ENCODE data around the gene SRGAP1. TPM values are rescaled to one million over a fixed set of nuclear protein-coding genes. Genes with fewer than 3 reads are reported as not detected.
"Not testable (repeated sequence)": the region's sequence is repeated elsewhere in the genome, so short reads cannot be mapped to it uniquely, and the experiment has no call there.

The SRGAP1 gene
- total RNA-seq, 1 experiment from 2014 or later: 65.0 TPM

GRCh38 chr12:64192644-64193444 is 348.3 kb downstream of the SRGAP1 start:
- intact Hi-C loops (cut with micrococcal nuclease): no loop called here
- H3K4me1 Mint-ChIP-seq (ENCODE audit: insufficient read depth, unreplicated experiment): peaks cover 8% of the 10 kb centered on the region
- no peak overlapping the region for H3K27ac Mint-ChIP-seq (ENCODE audit: low read depth, unreplicated experiment)
- DNase-seq (ENCODE audit: unreplicated experiment): no peak
- peaks cover 34% of the 10 kb centered on the region for H3K36me3 Mint-ChIP-seq (ENCODE audit: insufficient read depth, unreplicated experiment)
- H3K4me3 Mint-ChIP-seq (ENCODE audit: unreplicated experiment): no peak overlapping the region
- no peak for TF ChIP-seq CTCF (IDR thresholded peaks at IDR 0.05; ENCODE audit: unreplicated experiment)
- BruUV-seq (replicated peaks): no TSS peak
- no peaks in the 10 kb centered on the region for H3K27me3 Mint-ChIP-seq (ENCODE audit: insufficient read depth, unreplicated experiment)
- no peaks in the 10 kb centered on the region for H3K9me3 Mint-ChIP-seq (ENCODE audit: unreplicated experiment)
- POLR2A ChIA-PET: interaction anchor here (0.6 kb wide), 1 partner anchor 357 kb away, joined by 3 read pairs; no protein-coding TSS in a partner anchor
- CTCF ChIA-PET: interaction anchor here (0.5 to 1.0 kb wide), 2 partner anchors 11 to 633 kb away, joined by 3 to 4 read pairs; no protein-coding TSS in a partner anchor

GRCh38 chr12:64193931-64194330 is 349.4 kb downstream of the SRGAP1 start:
- Mint-ChIP-seq H3K4me1 (ENCODE audit: insufficient read depth, unreplicated experiment) (no peaks in the 10 kb centered on the region), H3K36me3 (ENCODE audit: insufficient read depth, unreplicated experiment) (peaks cover 34% of the 10 kb centered on the region), H3K4me3 (ENCODE audit: unreplicated experiment) (no peak overlapping the region), H3K9me3 (ENCODE audit: unreplicated experiment) (no peaks in the 10 kb centered on the region), H3K27me3 (ENCODE audit: insufficient read depth, unreplicated experiment) (no peaks in the 10 kb centered on the region), H3K27ac (ENCODE audit: low read depth, unreplicated experiment) (no peak overlapping the region)
- ChIA-PET CTCF (interaction anchor here (1.2 to 1.7 kb wide), 2 partner anchors 12 to 25 kb away, joined by 3 to 5 read pairs; no protein-coding TSS in a partner anchor), POLR2A (interaction anchor here (0.7 kb wide), 1 partner anchor 27 kb away, joined by 3 read pairs; no protein-coding TSS in a partner anchor)
- no peak for TF ChIP-seq CTCF (IDR thresholded peaks at IDR 0.05; ENCODE audit: unreplicated experiment)
- BruUV-seq (replicated peaks): no TSS peak
- intact Hi-C loops (cut with micrococcal nuclease): no loop called here
- no peak for DNase-seq (ENCODE audit: unreplicated experiment)

GRCh38 chr12:64194333-64195149 is 350.0 kb downstream of the SRGAP1 start:
- no peaks in the 10 kb centered on the region for H3K4me1 Mint-ChIP-seq (ENCODE audit: insufficient read depth, unreplicated experiment)
- no peak overlapping the region for H3K4me3 Mint-ChIP-seq (ENCODE audit: unreplicated experiment)
- CTCF ChIA-PET: interaction anchor here (0.6 to 1.7 kb wide), 3 partner anchors 10 to 24 kb away, joined by 3 to 5 read pairs (median 3); no protein-coding TSS in a partner anchor
- TF ChIP-seq CTCF (IDR thresholded peaks at IDR 0.05; ENCODE audit: unreplicated experiment): no peak
- BruUV-seq (replicated peaks): no TSS peak
- H3K36me3 Mint-ChIP-seq (ENCODE audit: insufficient read depth, unreplicated experiment): peaks cover 34% of the 10 kb centered on the region
- no peaks in the 10 kb centered on the region for H3K9me3 Mint-ChIP-seq (ENCODE audit: unreplicated experiment)
- no peaks in the 10 kb centered on the region for H3K27me3 Mint-ChIP-seq (ENCODE audit: insufficient read depth, unreplicated experiment)
- no peak overlapping the region for H3K27ac Mint-ChIP-seq (ENCODE audit: low read depth, unreplicated experiment)
- POLR2A ChIA-PET: interaction anchor here (0.7 to 1.3 kb wide), 3 partner anchors 27 to 1657 kb away, joined by 3 to 4 read pairs (median 3); no protein-coding TSS in a partner anchor
- intact Hi-C loops (cut with micrococcal nuclease): no loop called here
- no peak for DNase-seq (ENCODE audit: unreplicated experiment)

- POLR2A ChIA-PET: interaction anchor here (1.3 kb wide), 1 partner anchor 25 kb away, joined by 4 read pairs; no protein-coding TSS in a partner anchor
- H3K4me3 Mint-ChIP-seq (ENCODE audit: unreplicated experiment); H3K4me1 Mint-ChIP-seq (ENCODE audit: insufficient read depth, unreplicated experiment); intact Hi-C loops (cut with micrococcal nuclease); DNase-seq (ENCODE audit: unreplicated experiment); H3K9me3 Mint-ChIP-seq (ENCODE audit: unreplicated experiment); H3K27me3 Mint-ChIP-seq (ENCODE audit: insufficient read depth, unreplicated experiment); H3K27ac Mint-ChIP-seq (ENCODE audit: low read depth, unreplicated experiment); BruUV-seq (replicated peaks); CTCF ChIA-PET: not testable (repeated sequence)
- peaks cover 34% of the 10 kb centered on the region for H3K36me3 Mint-ChIP-seq (ENCODE audit: insufficient read depth, unreplicated experiment)
These were observed 351.3 kb downstream of the SRGAP1 start for GRCh38 chr12:64195841-64196240.
